ENCODE results near the gene RABEP2.

GRCh38 chr16:28923231-28923587, 1.8 kb downstream of the RABEP2 start:
- TF ChIP-seq CTCF (IDR thresholded peaks at IDR 0.05; ENCODE audit: borderline replicate concordance, extremely low read depth, low read length, poor library complexity, severe bottlenecking) = no peak
- no peak for TF ChIP-seq EZH2 (IDR thresholded peaks at IDR 0.05; ENCODE audit: borderline replicate concordance, low read depth, low read length, severe bottlenecking)

Measured in DND-41 (cell line).